Measurements from ENCODE around the gene DACH1. TPM values are rescaled to one million over a fixed set of nuclear protein-coding genes. Genes with fewer than 3 reads are reported as not detected.

DACH1 gene
- total RNA-seq, 1 donor = 16.4 TPM

DNA sequence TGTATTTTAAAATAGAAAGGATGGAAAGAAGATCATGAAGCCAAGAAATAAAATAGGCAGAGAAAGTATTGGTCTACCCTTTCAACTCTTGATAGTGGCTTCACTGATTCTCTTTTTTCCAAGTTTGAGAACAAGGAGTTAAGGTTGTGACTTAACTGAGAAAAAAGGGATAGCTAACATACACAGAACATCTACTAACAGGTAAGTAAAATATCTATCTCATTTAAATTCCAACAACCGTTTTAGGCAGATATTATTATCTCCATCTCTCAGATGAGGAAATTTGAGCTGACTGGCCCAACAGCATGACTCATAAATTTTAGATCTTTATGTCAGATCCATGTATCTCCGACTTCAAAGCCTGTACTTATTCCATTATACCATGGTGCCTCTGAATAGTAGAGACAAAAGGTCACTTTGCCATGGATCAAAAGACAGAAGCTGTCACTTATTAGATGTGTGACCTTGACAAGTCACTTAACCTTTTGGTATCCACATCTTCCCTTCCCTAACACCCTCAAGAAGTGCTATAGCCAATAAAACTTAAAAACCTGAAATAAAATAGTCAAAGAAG lies 152.1 kb downstream of the DACH1 start:
- DNase-seq (ENCODE audit: low read depth in 2 of 3, low spot score in 2 of 3) = no peak

GRCh38 chr13:71712988-71713653 lies 153.9 kb downstream of the DACH1 start:
- peak in 2 of 3 donors; percentile 32 to 77 for DNase-seq (ENCODE audit: low read depth in 2 of 3, low spot score in 2 of 3)

GRCh38 chr13:71704656-71705055 lies 162.3 kb downstream of the DACH1 start:
- no peak for DNase-seq (ENCODE audit: low read depth in 2 of 3, low spot score in 2 of 3)

DNA sequence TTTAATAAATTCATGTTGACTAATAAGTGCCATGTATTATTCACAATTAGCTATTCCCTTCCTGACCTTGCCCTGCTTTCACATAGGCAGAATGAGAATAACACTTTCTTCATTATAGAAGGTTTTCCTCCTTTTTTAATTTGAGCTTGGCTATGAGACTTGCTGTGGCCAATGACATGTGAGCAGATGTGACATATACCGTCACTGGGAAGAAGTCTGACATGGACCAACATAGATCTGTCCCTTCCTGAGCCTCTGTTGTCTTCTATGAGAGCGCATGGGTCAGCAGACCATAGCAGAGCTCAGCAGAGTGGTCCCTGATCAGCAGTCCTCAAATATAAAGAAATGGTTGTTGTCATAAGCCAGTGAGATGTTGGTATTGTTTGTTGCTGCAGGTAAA lies 163.9 kb downstream of the DACH1 start:
- no peak for DNase-seq (ENCODE audit: low read depth in 2 of 3, low spot score in 2 of 3)

GRCh38 chr13:71702253-71702652 lies 164.8 kb downstream of the DACH1 start:
- DNase-seq (ENCODE audit: low read depth in 2 of 3, low spot score in 2 of 3) = no peak

DNA sequence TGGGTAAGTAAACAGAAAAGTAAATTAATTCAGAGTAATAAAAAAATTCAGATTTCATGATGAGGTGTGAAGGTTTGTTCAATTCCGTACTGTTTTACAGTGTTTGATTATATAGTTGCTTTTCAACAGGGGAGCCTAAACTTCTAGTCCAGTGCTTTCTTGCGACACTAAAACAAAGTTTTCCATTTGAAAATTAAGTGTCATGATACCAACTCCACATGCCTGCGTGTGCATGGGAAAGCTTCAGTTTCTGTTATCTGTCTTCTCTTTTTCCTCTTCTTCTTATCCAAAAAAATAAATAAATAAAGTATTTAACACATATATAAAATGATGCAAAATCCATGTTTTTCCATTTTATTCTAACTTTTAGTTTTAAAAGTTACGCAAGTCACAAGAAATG lies 165.3 kb downstream of the DACH1 start:
- DNase-seq (ENCODE audit: low read depth in 2 of 3, low spot score in 2 of 3) = no peak

GRCh38 chr13:71699342-71699741 lies 167.7 kb downstream of the DACH1 start:
- no peak for DNase-seq (ENCODE audit: low read depth in 2 of 3, low spot score in 2 of 3)

DNA sequence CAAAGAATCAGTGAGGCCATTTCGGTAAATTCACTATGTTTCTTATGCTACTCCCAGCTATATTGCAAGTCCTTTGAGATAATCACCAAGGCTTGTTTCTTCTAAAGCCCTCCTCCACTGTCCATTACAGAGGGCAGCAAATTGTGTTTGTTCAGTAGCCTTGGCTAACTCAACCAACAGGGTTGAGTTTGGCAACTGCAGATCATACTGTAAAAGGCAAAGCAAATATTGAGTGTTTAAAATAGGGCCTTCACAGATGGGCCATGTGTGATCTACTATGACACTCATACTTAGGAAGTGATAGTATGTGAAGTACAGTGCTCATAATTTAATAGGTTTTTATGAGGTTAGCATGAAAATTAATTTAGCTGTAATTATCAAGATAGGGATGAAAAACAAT lies 171.3 kb downstream of the DACH1 start:
- DNase-seq (ENCODE audit: low read depth in 2 of 3, low spot score in 2 of 3) = no peak

DNA sequence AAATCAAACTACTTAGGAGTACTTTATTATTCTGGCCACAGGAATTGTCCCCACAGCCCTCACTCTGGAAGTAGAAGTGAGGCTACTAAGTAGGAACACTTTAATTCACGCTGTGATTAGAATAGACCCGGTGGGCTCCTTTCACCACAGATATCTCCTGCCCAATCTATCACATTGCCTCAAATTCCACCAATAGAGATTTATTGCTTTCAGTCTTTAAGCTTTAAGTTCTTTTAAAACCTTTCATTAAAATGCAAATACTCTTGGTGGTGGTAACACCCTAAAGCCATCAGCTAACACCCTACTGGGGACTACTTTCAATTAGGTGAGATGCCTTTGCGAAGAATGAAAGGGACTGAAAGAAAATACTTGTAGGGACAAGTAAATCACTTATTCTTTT lies 181.9 kb downstream of the DACH1 start:
- no peak for DNase-seq (ENCODE audit: low read depth in 2 of 3, low spot score in 2 of 3)

- no peak for DNase-seq (ENCODE audit: low read depth in 2 of 3, low spot score in 2 of 3)
Observed at GRCh38 chr13:71681901-71682613, 184.9 kb downstream of the DACH1 start.

DNA sequence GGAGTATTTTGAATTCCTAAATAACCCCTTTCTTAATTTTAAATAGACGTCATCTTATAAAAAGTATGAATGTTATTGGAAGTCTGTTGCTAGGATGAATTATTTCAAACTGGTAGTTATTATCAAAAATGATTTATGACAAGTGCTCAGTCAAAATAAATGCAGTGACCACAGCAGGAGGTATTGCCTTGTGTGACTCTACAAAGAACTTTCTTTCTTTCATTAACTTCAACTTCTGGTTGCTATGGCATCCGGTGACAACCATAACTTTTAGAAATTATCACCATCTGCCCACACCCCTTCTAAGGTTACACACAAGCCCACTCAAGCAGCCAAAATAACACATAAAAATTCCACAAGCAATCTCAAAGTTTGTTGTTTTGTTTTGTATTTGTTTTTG lies 189.9 kb downstream of the DACH1 start:
- DNase-seq (ENCODE audit: low read depth in 2 of 3, low spot score in 2 of 3) = peak in 1 of 3 donors; percentile 24

DNA sequence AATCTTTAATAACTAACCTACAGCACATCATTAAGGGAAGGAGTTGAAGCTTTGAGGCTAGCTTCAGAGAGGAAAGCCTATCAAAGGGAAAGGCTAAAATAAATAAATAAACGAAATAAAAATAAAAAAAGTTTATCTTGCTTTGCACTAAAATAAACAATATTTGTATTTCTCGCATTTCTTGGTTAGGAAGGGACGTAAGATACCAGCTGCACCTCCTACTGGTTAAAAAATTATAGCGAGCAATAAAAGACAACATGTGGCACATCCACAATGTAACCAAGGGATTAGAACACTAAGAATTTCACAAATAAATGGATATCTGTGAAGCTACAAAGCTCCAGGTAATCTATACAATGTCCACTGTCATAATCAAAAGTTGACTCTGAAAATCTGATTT lies 194.5 kb downstream of the DACH1 start:
- DNase-seq (ENCODE audit: low read depth in 2 of 3, low spot score in 2 of 3) = peak in 1 of 3 donors; percentile 19

- DNase-seq (ENCODE audit: low read depth in 2 of 3, low spot score in 2 of 3) = no peak
Observed at GRCh38 chr13:71663431-71663830, 203.6 kb downstream of the DACH1 start.

DNA sequence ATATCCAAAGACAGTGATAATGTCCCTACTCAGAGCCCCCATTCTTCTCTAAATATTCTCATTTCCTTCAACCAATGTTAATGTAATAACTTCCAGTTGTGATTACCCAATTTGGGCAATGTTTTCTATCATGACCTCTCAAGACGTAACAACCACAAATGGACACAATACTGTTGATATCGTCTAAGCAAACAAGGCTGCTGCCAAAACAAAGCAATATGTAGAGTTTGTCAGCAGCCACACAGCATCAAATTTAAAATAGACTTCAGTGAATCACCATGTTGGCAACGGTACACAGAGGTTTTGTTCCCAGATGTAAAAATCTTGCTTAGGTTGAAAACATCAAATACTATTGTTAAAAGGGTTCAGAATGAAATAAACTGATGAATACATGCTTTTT lies 205.1 kb downstream of the DACH1 start:
- no peak for DNase-seq (ENCODE audit: low read depth in 2 of 3, low spot score in 2 of 3)

GRCh38 chr13:71659404-71659803 lies 207.6 kb downstream of the DACH1 start:
- no peak for DNase-seq (ENCODE audit: low read depth in 2 of 3, low spot score in 2 of 3)

GRCh38 chr13:71645467-71645866 lies 221.5 kb downstream of the DACH1 start:
- DNase-seq (ENCODE audit: low read depth in 2 of 3, low spot score in 2 of 3) = no peak

- no peak for DNase-seq (ENCODE audit: low read depth in 2 of 3, low spot score in 2 of 3)
Observed at GRCh38 chr13:71644579-71644978, 222.4 kb downstream of the DACH1 start.

GRCh38 chr13:71643448-71643860 lies 223.6 kb downstream of the DACH1 start:
- no peak for DNase-seq (ENCODE audit: low read depth in 2 of 3, low spot score in 2 of 3)

DNA sequence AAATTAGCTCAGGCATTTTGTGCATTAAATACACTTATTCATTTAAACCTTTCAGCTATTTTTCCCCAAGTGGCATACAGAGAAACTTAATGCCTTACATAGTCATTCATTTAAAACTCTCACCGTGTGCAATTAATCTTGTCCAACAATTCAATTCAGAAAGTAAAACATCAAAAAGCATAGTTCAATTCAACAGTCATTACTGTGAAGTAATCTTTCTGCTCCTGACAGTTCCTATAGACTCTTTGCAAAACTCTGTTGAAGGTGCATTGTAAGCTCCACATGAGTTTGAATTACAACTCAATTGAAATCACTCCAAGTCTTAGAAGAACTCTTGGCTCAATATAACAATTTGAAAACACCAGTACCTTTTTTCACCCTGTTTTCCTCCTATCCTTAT lies 228.3 kb downstream of the DACH1 start:
- no peak for DNase-seq (ENCODE audit: low read depth in 2 of 3, low spot score in 2 of 3)

- no peak for DNase-seq (ENCODE audit: low read depth in 2 of 3, low spot score in 2 of 3)
Observed at GRCh38 chr13:71634602-71635443, 232.2 kb downstream of the DACH1 start.

- DNase-seq (ENCODE audit: low read depth in 2 of 3, low spot score in 2 of 3) = no peak
Observed at GRCh38 chr13:71634182-71634581, 232.8 kb downstream of the DACH1 start.
